Measurements from ENCODE around the gene CAPN15.

CAPN15 gene

DNA sequence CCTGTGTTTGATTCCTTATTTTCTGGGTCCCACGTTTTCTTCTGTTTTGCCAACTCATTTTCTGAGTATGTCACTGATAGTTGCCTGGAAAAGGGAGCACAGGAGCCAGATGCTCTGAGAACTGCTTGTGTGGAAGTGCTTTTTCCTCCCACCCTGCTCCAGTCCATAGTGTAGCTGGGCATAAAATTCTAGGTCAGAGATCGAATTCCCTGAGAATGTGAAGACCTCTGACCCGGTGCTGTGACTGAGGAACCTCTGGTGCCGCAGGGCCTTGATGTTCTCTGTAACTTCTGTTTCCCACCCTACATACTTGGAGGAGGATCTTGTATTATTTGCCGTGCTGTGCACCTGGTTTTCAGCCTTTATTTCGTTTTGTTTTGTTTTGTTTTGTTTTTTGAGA, 19.5 kb upstream of the CAPN15 start:
- no peak for DNase-seq

DNA sequence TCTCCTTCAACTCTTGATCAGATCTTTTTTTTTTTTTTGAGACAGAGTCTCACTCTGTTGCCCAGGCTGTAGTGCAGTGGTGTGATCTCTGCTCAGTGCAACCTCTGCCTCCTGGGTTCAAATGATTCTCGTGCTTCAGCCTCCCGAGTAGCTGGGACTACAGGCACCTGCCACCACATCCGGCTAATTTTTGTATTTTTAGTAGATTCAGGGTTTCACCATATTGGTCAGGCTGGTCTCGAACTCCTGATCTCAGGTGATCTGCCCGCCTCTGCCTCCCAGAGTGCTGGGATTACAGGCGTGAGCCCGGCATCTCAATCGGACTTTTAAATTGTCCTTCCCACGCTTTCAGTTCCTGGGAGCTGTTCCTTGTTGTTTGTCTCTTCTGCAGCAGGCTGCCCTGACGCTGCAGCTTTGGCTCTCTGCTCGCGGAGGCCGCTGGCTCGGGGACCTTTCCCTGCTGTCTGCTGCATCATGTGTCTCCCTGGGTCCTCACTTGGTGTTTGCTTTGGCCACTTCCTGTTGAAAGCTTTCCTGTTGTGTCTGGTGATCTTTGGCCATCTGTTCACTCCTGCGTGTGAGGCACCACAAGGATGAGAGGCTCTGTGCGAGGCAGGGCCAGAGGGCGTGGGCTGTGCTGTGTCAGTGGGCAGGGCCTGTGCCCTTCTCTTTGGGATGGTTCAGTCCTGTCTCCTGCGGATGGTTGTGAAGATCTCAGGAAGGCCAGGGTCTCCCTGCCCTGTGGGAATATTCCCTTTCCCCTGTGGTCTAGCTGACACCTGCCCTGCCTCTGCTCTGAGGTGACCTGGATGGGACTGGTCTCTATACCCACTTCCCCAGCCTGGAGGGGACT, 18.4 kb upstream of the CAPN15 start:
- no peak for DNase-seq

DNA sequence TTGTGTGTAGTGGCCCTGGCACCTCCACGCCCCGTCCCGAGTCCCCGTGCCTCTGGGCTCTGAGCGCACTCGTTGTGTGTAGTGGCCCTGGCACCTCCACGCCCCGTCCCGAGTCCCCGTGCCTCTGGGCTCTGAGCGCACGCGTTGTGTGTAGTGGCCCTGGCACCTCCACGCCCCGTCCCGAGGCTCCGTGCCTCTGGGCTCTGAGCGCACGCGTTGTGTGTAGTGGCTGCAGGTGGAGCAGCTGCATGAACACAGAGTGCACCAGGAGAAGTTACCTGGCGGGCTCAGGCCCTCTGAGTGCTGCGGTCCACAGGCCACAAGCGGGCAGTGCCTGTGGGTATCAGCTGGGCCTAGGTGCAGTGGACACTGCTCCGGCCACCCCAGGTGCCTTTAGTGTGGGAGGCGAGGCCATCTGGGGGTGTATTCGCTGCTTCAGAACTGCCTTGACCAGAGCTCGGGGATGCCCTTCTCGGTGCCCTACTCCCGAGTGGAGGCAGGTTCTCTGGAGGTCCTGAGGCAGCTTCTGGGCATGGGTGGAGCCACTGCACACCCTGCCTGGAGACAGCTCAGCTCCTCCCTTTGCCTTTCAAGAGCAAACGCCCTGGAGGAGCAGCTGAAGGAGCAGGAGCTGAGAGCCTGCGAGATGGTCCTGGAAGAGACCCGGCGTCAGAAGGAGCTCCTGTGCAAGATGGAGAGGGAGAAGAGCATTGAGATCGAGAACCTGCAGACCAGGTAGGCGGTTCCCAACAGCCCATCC, 17.3 kb upstream of the CAPN15 start:
- DNase-seq = no peak

DNA sequence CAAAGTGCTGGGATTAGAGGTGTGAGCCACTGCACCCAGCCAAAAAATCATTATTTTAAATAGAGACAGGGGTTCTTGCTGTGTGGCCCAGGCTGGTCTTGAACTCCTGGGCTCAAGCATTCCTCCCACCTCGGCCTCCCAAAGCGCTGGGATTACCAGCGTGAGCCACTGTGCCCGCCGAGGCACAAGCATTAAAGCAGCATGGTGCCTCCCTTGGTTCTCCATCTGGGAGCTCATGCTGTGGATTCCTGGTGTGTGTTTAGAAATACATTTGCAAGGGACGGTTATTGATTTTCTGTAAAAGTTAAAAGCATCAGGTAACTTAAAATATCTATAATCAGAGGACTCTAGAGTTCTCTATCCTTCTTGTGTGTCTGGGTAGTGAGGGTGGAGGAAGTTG, 14.7 kb upstream of the CAPN15 start:
- DNase-seq = no peak

DNA sequence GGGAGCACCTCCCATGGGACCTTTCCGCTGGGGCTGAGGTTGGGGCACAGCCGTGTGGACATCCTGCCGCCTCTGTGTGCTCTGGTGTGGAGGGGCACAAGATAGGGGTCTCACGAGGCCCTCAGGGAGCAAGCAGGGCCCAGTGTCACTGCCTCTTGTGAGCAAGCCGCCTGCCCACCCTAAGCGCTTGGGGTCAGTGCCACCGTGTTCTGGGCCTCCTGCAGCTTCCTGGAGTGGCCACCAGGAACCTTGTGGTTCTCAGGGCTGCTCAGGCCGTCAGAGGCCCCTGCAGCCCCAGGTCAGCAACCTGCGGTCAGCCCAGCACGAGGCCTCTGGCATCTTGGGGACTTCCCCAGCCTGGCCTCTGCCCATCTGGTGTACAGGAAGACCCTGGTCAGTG, 13.6 kb upstream of the CAPN15 start:
- DNase-seq = no peak

DNA sequence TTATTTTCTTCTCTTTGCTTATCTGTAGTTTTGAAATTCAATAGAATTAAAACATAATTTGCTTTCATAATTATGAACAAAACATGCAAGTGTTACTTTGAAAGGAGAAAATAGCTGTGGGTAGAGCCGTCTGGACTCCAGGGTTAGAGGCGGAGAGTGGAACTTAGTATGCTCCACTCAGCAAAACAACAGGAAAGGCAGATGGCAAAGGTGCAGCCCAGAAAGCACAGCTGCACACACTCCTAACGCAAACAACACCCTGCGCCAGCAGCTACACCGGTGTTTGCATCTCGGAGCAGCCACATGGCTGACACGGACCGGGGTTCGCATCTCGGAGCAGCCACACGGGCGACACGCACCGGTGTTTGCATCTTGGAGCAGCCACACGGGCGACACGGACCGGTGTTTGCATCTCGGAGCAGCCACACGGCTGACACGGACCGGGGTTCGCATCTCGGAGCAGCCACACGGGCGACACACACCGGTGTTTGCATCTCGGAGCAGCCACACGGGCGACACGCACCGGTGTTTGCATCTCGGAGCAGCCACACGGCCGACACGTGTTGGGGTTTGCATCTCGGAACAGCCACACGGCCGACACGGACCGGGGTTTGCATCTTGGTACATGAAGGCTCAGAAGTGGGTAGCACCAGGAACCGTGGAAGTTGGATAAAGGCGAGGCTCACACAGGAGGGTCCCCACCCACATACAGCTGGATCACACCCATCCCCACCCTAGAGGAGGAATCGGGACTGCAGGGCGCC, 12.2 kb upstream of the CAPN15 start:
- DNase-seq = no peak

DNA sequence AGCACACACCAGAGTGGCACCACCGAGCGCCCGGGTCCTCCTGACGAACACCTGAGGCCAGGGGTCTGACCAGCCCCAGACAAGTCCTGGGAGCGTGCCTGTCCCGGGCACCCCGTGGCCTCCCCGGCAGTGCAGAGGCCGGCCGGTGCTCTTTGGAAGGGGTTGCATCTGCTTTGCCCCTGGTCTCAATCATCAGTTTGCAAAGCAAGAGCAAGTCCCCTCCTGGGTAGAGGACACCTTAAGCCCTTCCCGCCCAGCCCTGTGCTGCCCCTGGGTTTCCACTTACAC, 11.6 kb upstream of the CAPN15 start:
- no peak for DNase-seq

DNA sequence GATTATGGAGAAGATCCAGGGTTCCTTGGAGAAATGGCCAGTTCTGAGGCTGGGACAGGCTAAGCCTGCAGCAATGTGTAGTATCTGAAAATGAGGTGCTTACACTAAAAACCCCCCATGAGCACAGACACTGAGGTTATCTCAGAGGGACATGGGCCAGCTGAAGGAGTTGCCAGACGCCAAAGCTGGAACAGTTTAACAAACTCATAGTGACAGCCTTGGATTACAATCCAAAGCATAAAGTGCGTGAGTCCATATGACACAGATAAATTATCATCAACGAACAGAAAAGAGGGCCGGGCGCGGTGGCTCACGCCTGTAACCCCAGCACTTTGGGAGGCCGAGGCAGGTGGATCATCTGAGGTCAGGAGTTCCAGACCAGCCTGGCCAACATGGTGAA, 11.2 kb upstream of the CAPN15 start:
- no peak for DNase-seq

DNA sequence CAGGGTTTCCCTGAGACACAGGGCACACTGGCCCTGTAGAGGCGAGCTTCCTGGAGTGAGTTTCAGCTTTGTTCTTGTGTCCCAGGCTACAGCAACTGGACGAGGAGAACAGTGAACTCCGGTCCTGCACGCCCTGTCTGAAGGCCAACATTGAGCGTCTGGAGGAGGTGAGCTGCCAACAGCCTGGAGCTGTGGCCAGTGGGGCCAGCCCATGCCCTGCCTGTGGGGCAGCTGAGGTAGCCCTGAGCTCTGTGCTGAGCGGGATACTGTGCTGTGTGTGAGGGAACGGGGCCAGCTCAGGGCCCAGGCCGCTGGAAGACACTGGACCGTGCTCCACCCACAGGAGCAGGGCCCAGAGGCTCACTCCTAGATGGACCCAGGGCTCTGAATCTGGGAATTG, 8.7 kb upstream of the CAPN15 start:
- no peak for DNase-seq

DNA sequence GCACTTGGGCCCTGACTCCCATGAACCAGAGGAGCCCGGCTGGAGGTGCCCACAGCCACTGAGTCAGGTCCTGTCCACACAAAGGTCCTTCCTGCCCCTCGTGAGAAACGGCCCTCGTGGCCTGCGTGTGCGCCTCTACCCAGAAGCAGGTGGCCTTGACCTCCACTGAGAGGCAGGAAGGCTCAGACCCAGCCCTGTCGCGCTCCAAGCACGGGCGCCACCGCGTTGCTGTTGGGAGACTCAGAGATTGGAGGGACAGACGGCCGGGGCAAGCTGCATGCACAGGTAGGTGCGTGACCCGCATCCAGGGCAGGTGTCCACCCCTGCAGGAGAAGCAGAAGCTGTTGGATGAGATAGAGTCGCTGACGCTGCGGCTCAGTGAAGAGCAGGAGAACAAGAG, 8.1 kb upstream of the CAPN15 start:
- DNase-seq = no peak

DNA sequence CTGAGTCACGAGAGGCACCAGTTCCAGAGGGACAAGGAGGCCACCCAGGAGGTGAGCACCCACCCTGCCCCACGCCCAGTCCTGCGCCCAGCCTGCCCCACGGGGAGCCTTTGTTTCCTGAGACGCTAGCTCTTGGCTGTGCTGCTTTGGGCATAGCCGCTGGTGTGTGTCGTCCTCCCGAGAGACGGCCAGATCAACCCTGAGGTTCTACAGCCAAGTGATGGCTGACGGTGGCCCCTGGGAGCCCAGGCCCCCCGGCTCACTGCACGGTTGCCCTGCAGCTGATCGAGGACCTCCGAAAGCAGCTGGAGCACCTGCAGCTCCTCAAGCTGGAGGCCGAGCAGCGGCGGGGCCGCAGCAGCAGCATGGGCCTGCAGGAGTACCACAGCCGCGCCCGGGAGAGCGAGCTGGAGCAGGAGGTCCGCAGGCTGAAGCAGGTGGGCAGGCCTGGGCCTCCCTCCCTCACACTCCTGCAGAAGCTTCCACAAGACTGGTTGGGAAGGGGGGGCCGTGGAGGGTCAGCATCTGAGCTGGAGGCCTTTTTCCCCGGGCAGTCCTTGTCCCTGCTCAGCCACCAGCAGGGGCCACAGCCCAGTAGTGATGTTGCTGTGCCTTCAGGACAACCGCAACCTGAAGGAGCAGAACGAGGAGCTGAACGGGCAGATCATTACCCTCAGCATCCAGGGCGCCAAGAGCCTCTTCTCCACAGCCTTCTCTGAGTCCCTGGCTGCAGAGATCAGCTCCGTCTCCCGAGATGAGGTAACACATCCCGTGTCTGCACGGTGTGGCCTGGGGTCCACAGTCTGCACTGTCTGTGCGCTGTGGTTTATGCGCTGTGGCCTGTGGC, 7.4 kb upstream of the CAPN15 start:
- no peak for DNase-seq

DNA sequence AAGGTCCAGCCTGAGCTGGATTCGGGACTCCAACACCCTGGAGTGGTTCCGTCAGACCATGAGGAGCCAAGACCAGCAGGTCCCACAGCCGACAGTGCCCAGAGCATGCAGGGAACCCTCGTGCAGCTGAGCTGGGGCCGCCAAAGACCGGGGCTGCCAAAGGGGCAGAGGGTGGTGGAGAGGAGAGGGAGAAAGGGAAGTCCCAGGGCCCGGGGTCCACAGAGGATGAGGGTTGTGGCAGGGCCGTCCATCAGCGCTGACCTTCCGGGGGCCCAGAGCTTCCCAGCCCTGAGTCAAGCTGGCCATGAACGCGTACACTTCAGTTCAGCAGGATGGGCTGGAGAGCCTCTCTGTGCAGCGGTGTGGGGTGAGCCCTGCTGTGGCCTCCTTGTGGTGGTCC, 6.7 kb upstream of the CAPN15 start:
- DNase-seq = no peak

DNA sequence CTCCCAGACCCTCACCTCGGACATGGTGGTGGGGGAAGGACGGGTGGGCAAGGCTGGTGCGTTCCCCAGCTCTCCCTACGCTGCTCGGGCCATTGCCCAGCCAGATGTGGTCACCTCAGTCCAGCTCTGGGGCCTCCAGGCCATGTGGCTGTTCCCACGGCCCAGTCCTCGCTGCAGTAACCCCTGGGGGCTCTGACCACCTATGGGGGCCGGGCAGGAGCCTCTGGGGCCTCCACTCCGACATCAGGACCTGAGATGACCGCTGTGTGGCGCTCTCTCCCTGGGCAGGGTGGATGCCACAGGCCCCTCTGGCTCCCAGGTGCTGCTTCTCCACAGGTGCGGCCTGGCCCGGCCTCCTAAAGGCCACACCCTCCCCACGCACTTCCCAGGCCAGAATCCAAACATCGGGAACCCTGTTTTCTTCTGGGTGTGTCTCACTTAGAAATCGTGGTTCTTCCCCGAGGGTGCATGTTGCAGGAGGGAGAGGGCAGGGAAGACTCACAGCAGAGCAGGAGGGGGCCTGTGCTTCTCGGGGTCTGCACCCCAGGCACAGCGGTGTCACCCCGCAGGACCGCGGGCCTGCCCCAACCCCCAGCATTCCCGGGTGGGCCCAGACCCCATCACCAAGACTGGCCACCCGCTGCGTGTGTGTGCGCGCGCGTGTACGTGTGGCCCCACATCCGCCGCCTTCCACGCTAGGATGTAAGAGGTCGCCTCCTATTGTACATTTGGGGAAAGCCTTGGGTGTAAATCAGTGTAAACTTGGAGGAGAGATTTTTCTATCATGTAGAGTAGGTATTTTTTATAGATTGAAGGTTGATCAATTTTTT, 5.9 kb upstream of the CAPN15 start:
- no peak for DNase-seq

DNA sequence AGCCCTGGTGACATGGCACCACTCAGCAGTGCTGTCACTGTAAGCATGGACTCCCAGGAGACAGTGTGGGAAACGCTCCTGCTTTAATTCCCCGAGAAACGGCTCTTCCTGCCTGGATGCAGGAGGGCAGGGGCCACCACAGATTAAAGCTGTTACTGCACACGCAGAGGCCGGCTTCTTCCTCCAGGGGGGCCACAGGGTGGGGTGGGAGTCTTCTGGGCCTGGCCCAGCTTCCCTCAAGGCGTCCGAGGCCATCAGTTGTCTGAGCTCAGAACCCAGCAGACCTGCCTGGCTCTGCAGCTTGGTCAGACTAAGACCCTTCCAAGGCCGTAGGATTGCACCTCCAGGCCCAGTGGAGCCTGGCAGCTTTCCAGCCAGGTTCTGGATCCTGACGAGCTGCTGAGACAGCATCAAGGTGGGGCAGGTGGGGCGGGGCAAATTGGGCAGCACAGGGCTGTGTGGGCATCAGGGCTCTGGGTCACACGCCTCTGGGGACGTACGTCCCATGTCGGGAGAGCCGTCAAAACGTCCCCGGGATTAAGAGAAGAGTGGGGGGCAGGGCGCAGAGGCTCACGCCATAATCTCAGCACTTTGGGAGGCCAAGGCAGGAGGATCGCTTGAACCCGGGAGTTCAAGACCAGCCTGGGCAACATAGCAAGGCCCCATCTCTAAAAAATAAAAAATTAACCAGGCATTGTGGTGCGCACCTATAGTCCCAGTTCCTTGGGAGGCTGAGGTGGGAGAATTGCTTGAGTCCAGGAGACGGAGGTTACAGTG, 5.0 kb upstream of the CAPN15 start:
- no peak for DNase-seq

DNA sequence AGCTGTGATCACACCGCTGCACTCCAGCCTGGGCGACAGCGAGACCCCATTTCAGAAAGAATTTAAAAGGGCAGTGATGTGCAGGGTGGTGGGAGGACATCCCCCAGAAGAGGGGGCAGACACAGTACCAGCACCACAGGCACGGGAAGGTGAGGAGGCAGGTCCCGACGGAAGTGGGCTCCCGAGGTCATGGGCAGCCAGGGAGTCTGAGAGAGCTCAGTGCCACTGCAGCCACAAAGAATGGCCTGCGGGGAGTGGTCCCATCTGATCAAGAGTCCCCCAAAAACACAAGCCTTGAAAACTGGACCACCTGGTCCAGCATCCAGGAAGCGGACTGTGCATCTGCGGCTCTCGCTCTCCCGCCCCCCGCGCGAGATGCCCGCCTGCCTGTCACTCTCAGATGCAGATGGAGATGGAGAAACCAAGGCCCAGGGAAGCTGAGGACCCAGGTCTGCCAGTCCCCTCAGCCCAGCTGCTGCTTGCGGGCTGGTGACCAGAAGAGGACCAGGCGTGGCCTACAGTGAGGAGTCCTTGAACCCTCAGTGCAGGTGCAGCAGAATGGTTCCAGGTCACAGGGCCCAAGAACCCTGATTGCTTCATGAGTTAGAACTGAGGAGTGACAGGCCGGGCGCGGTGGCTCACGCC, 4.3 kb upstream of the CAPN15 start:
- DNase-seq = no peak

DNA sequence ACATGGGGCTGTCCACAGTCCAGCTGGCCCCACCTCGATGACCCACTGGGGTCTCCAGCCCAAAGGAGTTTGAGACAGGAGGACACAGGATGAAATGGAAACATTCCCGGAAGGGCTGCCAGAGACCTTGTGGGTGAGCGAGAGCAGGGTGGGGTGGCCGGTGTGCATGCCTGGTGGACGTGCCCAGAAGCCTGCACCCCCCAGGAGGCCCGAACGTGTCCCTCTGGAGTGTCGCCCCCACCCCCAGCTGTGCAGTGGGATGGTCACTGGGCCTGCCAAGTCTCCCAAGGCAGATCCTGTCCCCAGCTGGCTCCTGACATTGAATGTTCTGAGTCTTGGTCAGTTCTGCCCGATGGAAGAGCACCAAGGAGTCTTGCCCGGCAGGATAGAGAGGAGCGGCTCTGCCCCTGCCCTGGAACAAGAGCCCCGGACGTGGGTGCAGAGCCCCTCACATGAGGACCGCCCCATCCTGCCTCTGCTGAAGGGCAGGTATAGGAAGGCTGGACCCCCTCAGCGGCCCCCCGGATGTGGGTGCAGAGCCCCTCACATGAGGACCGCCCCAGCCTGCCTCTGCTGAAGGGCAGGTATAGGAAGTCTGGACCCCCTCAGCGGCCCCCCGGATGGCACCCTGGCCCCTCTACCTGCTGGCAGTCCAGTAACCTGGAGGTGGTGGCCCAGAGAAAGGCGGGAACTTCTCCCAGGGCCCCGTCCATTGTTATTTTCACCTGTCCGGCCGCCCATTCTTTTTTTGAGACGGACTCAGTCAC, 3.1 kb upstream of the CAPN15 start:
- DNase-seq = no peak

DNA sequence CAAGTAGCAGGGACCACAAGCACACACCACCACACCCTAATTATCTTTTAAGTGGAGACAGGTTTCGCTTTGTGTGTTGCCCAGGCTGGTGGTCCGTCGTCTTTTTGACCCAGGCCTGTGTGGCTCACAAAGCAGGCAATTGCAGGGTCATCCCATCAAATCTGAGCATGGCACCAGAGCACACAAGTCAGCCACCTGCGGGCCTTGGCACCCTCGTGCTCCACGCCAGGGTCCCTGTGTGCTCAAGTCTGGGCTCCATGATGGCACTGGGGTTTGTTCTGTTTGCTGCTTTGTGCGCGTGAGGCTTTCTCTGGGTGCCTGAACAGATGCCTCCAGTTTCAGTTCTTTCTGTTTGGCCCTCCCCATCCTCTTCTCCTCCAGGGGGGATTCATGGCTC, 2.4 kb upstream of the CAPN15 start:
- DNase-seq = no peak

DNA sequence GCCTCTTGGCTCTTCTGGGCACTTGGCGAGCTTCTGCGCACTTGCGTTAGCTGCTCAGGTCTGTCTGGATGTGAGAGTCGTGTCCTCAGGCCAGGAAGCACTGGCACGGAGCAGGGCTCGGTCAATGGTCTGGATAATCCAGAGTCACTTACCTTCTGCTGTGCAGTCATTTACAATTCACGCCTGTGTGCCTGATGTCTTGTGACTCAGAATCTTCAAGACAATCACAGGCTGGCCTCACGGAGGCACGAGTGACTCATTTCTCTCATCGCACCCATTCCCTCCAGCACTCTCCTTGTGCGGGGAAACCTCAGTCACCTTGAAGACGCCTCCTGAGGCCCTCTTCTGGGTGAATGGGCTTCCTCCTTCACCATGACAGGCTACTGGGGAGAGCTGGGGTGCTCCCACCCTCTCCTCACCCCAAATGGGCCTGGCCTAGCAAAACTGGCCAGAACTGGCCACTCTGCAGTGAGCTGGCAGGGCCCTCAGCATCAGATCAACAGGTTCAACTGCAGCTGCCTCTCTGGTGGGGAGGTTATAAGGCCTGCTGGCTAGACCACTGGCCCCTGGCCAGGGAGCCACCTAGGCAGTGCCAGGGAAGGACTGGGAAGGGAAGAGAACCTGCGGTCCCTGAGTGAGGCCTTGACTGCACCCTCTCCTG, 1.9 kb upstream of the CAPN15 start:
- DNase-seq = peak; percentile 20

Measured in NCI-H2029 (cell line).